GM12864 (cell line): ENCODE measurements around the gene SLC35A3.
"Not testable (repeated sequence)": the region's sequence is repeated elsewhere in the genome, so short reads cannot be mapped to it uniquely, and the experiment has no call there.

Experiments
- DNase-seq: peaks from one replicate; pipeline ENCODE4 v3.0.0-alpha.2; 2011; ENCODE audit warnings: low read depth
- H3K4me3 ChIP-seq: 2 replicates; pipeline ENCODE4 v1.5.1; 2011; ENCODE audit warnings: mild to moderate bottlenecking, low read depth, low read length, control low read depth
- CTCF ChIP-seq: IDR thresholded peaks from 2 replicates; pipeline ENCODE4 v1.5.1; 2011; ENCODE audit warnings: low read depth, mild to moderate bottlenecking, moderate library complexity, low read length, control low read depth, inconsistent platforms; ENCODE audit errors: missing control alignments

SLC35A3 gene

GRCh38 chr1:100039591-100039990, 69.8 kb downstream of the SLC35A3 start:
- no peak for TF ChIP-seq CTCF
- peak overlapping the region; percentile 87 for H3K4me3 ChIP-seq
- DNase-seq = no peak

- no peak overlapping the region for H3K4me3 ChIP-seq
- no peak for DNase-seq
- no peak for TF ChIP-seq CTCF
Measured at GRCh38 chr1:100045206-100045605, 75.4 kb downstream of the SLC35A3 start.

GRCh38 chr1:100047235-100047708, 77.5 kb downstream of the SLC35A3 start:
- H3K4me3 ChIP-seq = peak overlapping the region; percentile 33; the same call in 1 of the 2 replicates
- not testable (repeated sequence) for DNase-seq

- no peak overlapping the region for H3K4me3 ChIP-seq
- no peak for TF ChIP-seq CTCF
- no peak for DNase-seq
Measured at GRCh38 chr1:100050139-100050538, 80.3 kb downstream of the SLC35A3 start.

- TF ChIP-seq CTCF = no peak
- no peak overlapping the region for H3K4me3 ChIP-seq
- DNase-seq = no peak
Measured at GRCh38 chr1:100051401-100051800, 81.6 kb downstream of the SLC35A3 start.

- no peak overlapping the region for H3K4me3 ChIP-seq
- TF ChIP-seq CTCF = no peak
- no peak for DNase-seq
Measured at GRCh38 chr1:100051893-100052292, 82.1 kb downstream of the SLC35A3 start.

GRCh38 chr1:100053119-100053518, 83.3 kb downstream of the SLC35A3 start:
- H3K4me3 ChIP-seq = no peak overlapping the region
- no peak for DNase-seq
- no peak for TF ChIP-seq CTCF

- no peak for TF ChIP-seq CTCF
- H3K4me3 ChIP-seq = no peak overlapping the region
- DNase-seq = no peak
Measured at GRCh38 chr1:100053727-100054126, 83.9 kb downstream of the SLC35A3 start.
